ENCODE results near the gene ZBTB26.

- TF ChIP-seq CTCF (IDR thresholded peaks at IDR 0.05) (no peak), POLR2A (IDR thresholded peaks at IDR 0.05) (no peak)
Measured at GRCh38 chr9:122930541-122931225, 629 bp downstream of the ZBTB26 start.

All from uterus (tissue), 2 donors.